ENCODE data around the gene C1QTNF3.
"Not testable (repeated sequence)": the region's sequence is repeated elsewhere in the genome, so short reads cannot be mapped to it uniquely, and the experiment has no call there.

Gene C1QTNF3

DNA sequence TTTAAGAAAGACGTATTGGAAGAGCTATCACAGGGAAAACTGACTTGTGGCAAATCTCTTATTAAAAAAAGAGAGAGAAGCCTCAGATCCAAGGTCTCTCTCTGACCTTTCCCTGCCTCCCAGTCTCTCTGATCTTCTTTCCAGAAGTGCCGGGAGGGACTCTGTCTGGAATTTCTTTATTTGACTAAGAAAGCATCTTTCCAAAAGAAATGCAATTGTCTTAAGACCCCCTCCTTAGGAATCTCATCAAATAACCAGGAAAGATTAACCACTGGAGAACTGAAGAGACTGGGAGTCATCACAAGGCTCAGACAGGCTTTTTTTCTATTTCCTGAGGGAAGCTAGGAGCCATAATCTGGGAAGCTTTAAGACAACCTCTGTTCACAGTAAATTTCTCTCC lies 4.6 kb downstream of the C1QTNF3 start:
- Histone ChIP-seq H3K4me1 (ENCODE audit: control insufficient read depth, insufficient read depth, low read length) (peaks cover 10% of the 10 kb centered on the region; the same call in 1 of the 2 replicates), H3K9ac (ENCODE audit: low read depth, low read length) (no peak overlapping the region), H3K27me3 (ENCODE audit: control insufficient read depth, insufficient read depth, low read length) (no peaks in the 10 kb centered on the region), H3K9me3 (ENCODE audit: control insufficient read depth, insufficient read depth, low read length) (no peaks in the 10 kb centered on the region), H3K27ac (ENCODE audit: low read depth, low read length) (no peak overlapping the region), H3K4me3 (ENCODE audit: low read depth, low read length) (no peak overlapping the region), H3K36me3 (ENCODE audit: control insufficient read depth, insufficient read depth, low read length) (no peaks in the 10 kb centered on the region)

DNA sequence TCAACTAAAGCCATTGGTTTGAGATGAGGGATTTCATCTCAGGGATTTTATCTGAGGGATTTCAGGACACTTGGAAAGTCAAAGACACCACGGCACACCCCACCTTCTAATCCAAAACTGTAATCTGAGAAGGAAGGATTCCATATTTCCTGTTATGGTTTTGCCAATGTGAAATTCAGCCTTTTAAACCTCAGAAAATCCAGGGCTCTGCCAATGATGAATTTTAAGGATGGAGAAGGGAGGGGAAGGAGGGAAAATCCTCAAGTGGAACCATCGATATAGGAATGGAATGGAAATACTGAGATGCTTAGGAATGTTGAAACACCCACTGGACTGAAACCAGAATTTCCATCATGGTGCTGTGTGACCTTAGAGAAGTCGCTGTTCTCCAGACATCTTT lies 5.3 kb downstream of the C1QTNF3 start:
- no peak overlapping the region for H3K27ac ChIP-seq (ENCODE audit: low read depth, low read length)
- no peak overlapping the region for H3K9ac ChIP-seq (ENCODE audit: low read depth, low read length)
- H3K4me1 ChIP-seq (ENCODE audit: control insufficient read depth, insufficient read depth, low read length): peaks cover 10% of the 10 kb centered on the region; the same call in 1 of the 2 replicates
- no peak overlapping the region for H3K4me3 ChIP-seq (ENCODE audit: low read depth, low read length)
- H3K9me3 ChIP-seq (ENCODE audit: control insufficient read depth, insufficient read depth, low read length): no peaks in the 10 kb centered on the region
- H3K36me3 ChIP-seq (ENCODE audit: control insufficient read depth, insufficient read depth, low read length): no peaks in the 10 kb centered on the region
- no peaks in the 10 kb centered on the region for H3K27me3 ChIP-seq (ENCODE audit: control insufficient read depth, insufficient read depth, low read length)

DNA sequence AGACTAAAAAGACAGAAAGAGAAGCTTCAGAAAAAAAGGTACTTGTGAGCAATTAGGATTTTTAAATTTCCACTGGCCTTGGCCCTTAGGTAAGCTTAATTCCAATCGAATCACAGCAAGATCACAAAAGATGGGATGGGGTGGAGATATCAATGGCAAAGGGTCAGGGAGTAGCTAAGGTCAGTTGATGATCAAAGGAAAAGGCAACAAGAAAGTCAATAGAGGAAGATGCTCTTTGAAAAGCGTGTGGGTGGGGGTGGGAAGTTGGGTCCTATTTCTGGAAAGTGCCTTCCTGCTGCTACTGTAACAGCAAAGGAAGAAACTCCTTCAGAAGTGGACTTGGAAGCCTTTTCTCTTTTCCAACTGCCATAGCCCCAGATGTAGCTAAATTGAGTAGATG lies 7.3 kb downstream of the C1QTNF3 start:
- Histone ChIP-seq H3K9ac (ENCODE audit: low read depth, low read length) (no peak overlapping the region), H3K4me1 (ENCODE audit: control insufficient read depth, insufficient read depth, low read length) (peaks cover 10% of the 10 kb centered on the region; the same call in 1 of the 2 replicates), H3K9me3 (ENCODE audit: control insufficient read depth, insufficient read depth, low read length) (no peaks in the 10 kb centered on the region), H3K4me3 (ENCODE audit: low read depth, low read length) (no peak overlapping the region), H3K27ac (ENCODE audit: low read depth, low read length) (no peak overlapping the region), H3K27me3 (ENCODE audit: control insufficient read depth, insufficient read depth, low read length) (no peaks in the 10 kb centered on the region), H3K36me3 (ENCODE audit: control insufficient read depth, insufficient read depth, low read length) (no peaks in the 10 kb centered on the region)

GRCh38 chr5:34034534-34035327 lies 8.3 kb downstream of the C1QTNF3 start:
- H3K9me3 ChIP-seq (ENCODE audit: control insufficient read depth, insufficient read depth, low read length): no peaks in the 10 kb centered on the region
- H3K36me3 ChIP-seq (ENCODE audit: control insufficient read depth, insufficient read depth, low read length): no peaks in the 10 kb centered on the region
- no peak overlapping the region for H3K4me3 ChIP-seq (ENCODE audit: low read depth, low read length)
- H3K27ac ChIP-seq (ENCODE audit: low read depth, low read length): no peak overlapping the region
- no peaks in the 10 kb centered on the region for H3K27me3 ChIP-seq (ENCODE audit: control insufficient read depth, insufficient read depth, low read length)
- peaks cover 10% of the 10 kb centered on the region; the same call in 1 of the 2 replicates for H3K4me1 ChIP-seq (ENCODE audit: control insufficient read depth, insufficient read depth, low read length)
- no peak overlapping the region for H3K9ac ChIP-seq (ENCODE audit: low read depth, low read length)

DNA sequence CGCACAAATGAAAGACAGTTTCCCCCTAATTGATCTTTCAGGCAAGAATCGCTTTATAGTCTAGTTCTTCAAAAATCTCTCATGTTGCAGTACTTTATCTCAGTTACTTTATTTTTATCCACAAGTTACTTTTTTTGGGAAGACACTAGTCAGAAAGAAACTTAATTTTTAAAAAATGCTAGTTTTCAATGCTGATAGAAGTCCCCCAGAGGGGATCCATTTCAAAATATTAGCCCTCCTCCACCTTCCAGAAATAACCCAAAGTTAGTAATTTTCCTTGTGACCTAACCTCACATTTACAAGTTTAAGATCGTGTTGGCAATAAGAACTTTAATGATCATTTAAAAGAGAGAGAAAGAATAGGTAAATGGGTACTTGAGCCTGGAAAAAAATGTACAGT lies 11.0 kb downstream of the C1QTNF3 start:
- no peaks in the 10 kb centered on the region for H3K27me3 ChIP-seq (ENCODE audit: control insufficient read depth, insufficient read depth, low read length)
- H3K4me1 ChIP-seq (ENCODE audit: control insufficient read depth, insufficient read depth, low read length): no peaks in the 10 kb centered on the region
- no peak overlapping the region for H3K4me3 ChIP-seq (ENCODE audit: low read depth, low read length)
- H3K9me3 ChIP-seq (ENCODE audit: control insufficient read depth, insufficient read depth, low read length): no peaks in the 10 kb centered on the region
- no peaks in the 10 kb centered on the region for H3K36me3 ChIP-seq (ENCODE audit: control insufficient read depth, insufficient read depth, low read length)
- H3K27ac ChIP-seq (ENCODE audit: low read depth, low read length): no peak overlapping the region
- no peak overlapping the region for H3K9ac ChIP-seq (ENCODE audit: low read depth, low read length)

DNA sequence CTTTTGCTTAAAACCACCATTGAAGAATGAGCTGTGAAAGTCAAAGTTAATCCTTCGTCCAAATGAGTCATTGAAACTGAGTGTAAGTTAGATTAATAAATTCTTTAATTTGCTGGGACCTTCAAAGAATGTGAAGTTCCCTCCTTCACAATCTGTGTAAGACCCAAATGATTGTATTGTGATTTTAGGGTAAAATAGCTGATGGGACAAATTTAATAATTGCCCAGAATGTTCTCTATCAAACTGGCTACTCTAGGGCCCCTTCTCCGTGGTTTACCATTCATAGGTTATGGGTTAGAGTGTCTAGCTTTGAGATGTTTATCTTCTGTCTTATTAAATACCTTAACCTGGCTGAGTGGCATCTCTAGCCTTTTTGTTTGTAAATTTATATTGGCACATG lies 11.9 kb downstream of the C1QTNF3 start:
- H3K27me3 ChIP-seq (ENCODE audit: control insufficient read depth, insufficient read depth, low read length): no peaks in the 10 kb centered on the region
- H3K36me3 ChIP-seq (ENCODE audit: control insufficient read depth, insufficient read depth, low read length): no peaks in the 10 kb centered on the region
- no peaks in the 10 kb centered on the region for H3K9me3 ChIP-seq (ENCODE audit: control insufficient read depth, insufficient read depth, low read length)
- no peak overlapping the region for H3K9ac ChIP-seq (ENCODE audit: low read depth, low read length)
- no peak overlapping the region for H3K27ac ChIP-seq (ENCODE audit: low read depth, low read length)
- H3K4me1 ChIP-seq (ENCODE audit: control insufficient read depth, insufficient read depth, low read length): no peaks in the 10 kb centered on the region
- no peak overlapping the region for H3K4me3 ChIP-seq (ENCODE audit: low read depth, low read length)

GRCh38 chr5:34030585-34030984 lies 12.4 kb downstream of the C1QTNF3 start:
- H3K4me3 ChIP-seq (ENCODE audit: low read depth, low read length); H3K4me1 ChIP-seq (ENCODE audit: control insufficient read depth, insufficient read depth, low read length); H3K36me3 ChIP-seq (ENCODE audit: control insufficient read depth, insufficient read depth, low read length); H3K27ac ChIP-seq (ENCODE audit: low read depth, low read length); H3K9me3 ChIP-seq (ENCODE audit: control insufficient read depth, insufficient read depth, low read length); H3K27me3 ChIP-seq (ENCODE audit: control insufficient read depth, insufficient read depth, low read length); H3K9ac ChIP-seq (ENCODE audit: low read depth, low read length): not testable (repeated sequence)

- Histone ChIP-seq H3K9me3 (ENCODE audit: control insufficient read depth, insufficient read depth, low read length) (no peaks in the 10 kb centered on the region), H3K36me3 (ENCODE audit: control insufficient read depth, insufficient read depth, low read length) (no peaks in the 10 kb centered on the region), H3K27me3 (ENCODE audit: control insufficient read depth, insufficient read depth, low read length) (no peaks in the 10 kb centered on the region), H3K4me1 (ENCODE audit: control insufficient read depth, insufficient read depth, low read length) (no peaks in the 10 kb centered on the region), H3K9ac (ENCODE audit: low read depth, low read length) (no peak overlapping the region), H3K4me3 (ENCODE audit: low read depth, low read length) (no peak overlapping the region), H3K27ac (ENCODE audit: low read depth, low read length) (no peak overlapping the region)
Observed at GRCh38 chr5:34030048-34030447, 13.0 kb downstream of the C1QTNF3 start.

GRCh38 chr5:34028349-34028748 lies 14.7 kb downstream of the C1QTNF3 start:
- H3K9ac ChIP-seq (ENCODE audit: low read depth, low read length): no peak overlapping the region
- no peaks in the 10 kb centered on the region for H3K9me3 ChIP-seq (ENCODE audit: control insufficient read depth, insufficient read depth, low read length)
- H3K4me3 ChIP-seq (ENCODE audit: low read depth, low read length): no peak overlapping the region
- H3K27me3 ChIP-seq (ENCODE audit: control insufficient read depth, insufficient read depth, low read length): no peaks in the 10 kb centered on the region
- no peak overlapping the region for H3K27ac ChIP-seq (ENCODE audit: low read depth, low read length)
- H3K4me1 ChIP-seq (ENCODE audit: control insufficient read depth, insufficient read depth, low read length): no peaks in the 10 kb centered on the region
- no peaks in the 10 kb centered on the region for H3K36me3 ChIP-seq (ENCODE audit: control insufficient read depth, insufficient read depth, low read length)

DNA sequence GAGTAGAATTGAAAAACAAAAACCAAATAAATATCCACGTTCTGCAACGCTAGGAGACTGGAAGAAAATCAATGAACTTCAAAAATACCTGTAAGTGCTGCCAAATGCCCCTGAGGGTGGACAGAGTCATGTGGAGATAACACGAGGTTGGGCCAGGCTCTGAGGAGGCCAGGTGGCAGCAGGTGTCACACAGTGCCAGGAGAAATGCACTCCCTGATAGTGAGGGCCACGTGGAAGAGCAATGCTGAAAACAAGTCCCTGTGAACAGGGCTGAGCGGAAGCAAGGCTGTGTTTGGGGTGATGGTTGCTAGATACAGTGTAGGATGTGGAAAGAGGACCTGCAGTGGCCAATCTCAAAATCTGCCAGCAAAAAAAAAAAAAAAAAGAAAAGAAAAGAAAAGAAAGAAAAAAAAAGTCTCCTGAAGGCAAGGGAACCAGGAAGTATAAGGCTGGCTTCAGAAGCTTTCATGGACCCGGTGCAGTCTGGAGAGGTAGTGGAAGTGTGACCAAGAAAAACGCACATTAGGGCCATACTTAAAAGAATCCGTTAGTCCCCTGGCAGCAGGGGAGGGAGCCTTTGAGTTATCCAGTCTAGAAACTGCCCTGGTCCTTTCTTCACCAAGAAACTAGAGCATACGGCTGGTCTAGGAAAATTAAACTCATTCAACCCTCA lies 16.8 kb downstream of the C1QTNF3 start:
- Histone ChIP-seq H3K4me3 (ENCODE audit: low read depth, low read length) (no peak overlapping the region), H3K4me1 (ENCODE audit: control insufficient read depth, insufficient read depth, low read length) (no peaks in the 10 kb centered on the region), H3K27ac (ENCODE audit: low read depth, low read length) (no peak overlapping the region), H3K27me3 (ENCODE audit: control insufficient read depth, insufficient read depth, low read length) (no peaks in the 10 kb centered on the region), H3K36me3 (ENCODE audit: control insufficient read depth, insufficient read depth, low read length) (no peaks in the 10 kb centered on the region), H3K9ac (ENCODE audit: low read depth, low read length) (no peak overlapping the region), H3K9me3 (ENCODE audit: control insufficient read depth, insufficient read depth, low read length) (no peaks in the 10 kb centered on the region)

GRCh38 chr5:34022121-34022705 lies 20.8 kb downstream of the C1QTNF3 start:
- no peak overlapping the region for H3K4me3 ChIP-seq (ENCODE audit: low read depth, low read length)
- no peaks in the 10 kb centered on the region for H3K36me3 ChIP-seq (ENCODE audit: control insufficient read depth, insufficient read depth, low read length)
- H3K4me1 ChIP-seq (ENCODE audit: control insufficient read depth, insufficient read depth, low read length): no peaks in the 10 kb centered on the region
- H3K9ac ChIP-seq (ENCODE audit: low read depth, low read length): no peak overlapping the region
- no peaks in the 10 kb centered on the region for H3K9me3 ChIP-seq (ENCODE audit: control insufficient read depth, insufficient read depth, low read length)
- H3K27me3 ChIP-seq (ENCODE audit: control insufficient read depth, insufficient read depth, low read length): no peaks in the 10 kb centered on the region
- H3K27ac ChIP-seq (ENCODE audit: low read depth, low read length): no peak overlapping the region

All from HUES48 (cell line).